GM21367 (cell line): ENCODE measurements around the gene C9orf85.
"Not testable (repeated sequence)": the region's sequence is repeated elsewhere in the genome, so short reads cannot be mapped to it uniquely, and the experiment has no call there.

Experiments used
- ATAC-seq: cut with Tn5 transposase; IDR thresholded peaks from one replicate; pipeline ENCODE4 v1.9.1; 2021; ENCODE audit not compliant: unreplicated experiment

The C9orf85 gene

DNA sequence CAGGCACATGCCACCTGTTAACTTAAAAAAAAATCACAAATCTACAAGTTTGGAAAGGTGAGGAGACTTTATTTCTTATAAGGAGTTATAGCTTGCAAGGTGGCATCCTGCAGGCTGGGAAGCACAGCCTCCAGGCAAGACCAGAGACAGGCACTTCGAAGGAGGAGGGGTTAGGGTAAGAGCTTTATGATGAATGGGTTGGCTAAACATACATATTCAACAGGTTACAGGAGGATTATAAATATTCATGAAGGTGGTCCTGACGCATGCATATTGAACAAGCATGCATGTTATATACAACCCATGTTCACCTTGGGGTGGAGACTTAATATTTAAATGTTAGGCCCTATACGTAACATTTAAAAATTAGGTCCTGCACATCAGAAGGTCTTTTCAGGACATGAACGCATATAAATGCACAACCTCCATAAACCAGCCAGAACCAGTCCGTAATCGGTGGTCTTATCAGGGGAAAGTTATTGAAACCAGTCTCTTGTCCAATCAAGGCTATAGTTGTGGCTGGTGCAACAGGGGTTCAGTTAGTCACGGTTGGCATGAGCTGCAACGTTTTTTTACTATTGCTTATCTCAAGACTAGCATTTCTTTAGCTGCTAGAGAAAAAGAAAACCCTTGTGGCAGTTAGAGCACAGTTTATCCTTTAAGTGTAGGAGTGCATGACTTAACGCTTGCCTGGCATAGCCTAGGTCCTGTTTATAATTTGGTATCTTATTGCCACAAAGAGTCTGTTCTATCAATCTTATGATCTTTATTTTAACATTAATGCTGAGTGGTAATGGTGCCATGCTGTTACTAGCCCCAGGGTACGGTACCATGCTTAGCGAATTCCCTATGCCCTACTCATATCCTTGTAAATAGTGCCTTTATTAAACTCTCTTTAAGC lies 76.3 kb downstream of the C9orf85 start:
- no peak for ATAC-seq

DNA sequence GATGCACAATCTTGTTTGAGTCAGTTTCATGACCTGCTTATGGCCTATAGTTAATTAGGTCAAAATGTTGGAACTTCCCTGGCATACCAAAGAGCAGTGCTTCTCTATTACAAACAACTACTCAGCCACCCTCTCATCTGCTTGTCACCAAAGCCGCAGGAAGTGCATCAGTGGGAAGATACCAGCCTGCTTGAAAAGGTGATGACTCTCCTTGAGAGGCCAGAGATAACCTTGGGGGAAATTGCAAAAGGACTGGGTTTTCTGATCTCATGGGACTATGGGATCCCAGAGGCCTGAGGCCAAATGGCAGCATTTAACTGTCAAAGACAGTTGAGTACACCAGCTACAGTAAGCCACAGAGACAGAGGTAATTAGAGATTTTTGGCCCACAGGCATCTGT lies 79.0 kb downstream of the C9orf85 start:
- ATAC-seq = no peak

DNA sequence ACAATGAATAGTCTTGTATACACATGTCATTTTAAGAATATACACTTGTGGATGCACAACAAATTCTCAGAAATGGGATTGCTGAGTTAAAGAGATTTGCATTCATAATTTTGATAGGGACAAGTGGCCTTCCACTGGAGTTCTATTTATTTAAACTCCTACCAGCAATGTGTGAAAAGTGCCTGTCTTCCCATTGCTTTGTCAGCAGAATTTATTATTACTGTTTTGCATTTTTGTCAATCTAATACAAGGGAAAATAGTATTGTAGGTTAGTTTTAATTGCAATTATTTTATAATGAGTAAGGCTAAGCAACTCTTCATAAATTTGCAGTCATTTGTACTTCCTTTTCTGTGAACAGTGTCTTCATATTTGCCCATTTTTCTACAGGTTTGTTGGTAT lies 94.0 kb downstream of the C9orf85 start:
- ATAC-seq = no peak

DNA sequence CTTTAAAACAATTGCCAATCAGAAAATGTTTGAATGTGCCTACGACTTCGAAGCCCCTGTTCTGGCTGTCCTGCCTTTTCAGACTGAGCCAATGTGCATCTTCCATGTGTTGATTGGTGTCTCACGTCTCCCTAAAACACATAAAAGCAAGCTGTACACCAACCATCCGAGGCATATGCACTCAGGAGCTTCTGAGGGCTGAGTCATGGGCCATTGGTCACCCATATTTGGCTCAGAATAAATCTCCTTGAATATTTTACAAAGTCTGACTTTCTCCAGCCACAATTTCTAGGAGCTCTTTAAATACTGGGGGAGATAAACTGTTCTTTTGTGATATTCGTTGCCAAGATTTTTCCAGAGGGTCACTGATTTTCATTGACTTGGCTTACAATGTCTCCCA lies 95.1 kb downstream of the C9orf85 start:
- no peak for ATAC-seq

DNA sequence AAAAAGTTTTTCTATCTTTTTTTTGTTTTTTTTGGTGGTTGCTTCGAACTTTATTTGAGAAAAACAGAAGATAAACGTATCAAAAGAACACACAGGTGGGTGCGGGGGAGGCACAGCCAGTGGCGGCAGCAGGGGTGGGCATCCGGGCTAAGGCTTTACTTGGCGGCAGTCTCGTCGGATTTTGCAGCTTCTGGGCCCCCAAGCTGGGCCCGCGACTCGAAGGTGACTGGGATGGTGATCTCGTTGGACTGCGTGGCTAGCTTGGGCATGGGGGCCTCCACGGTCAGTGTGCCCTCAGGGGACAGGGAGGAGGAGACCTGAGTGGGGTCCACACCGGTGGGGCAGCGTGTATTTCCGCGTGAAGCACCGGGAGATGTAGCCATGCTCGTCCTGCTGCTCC lies 96.3 kb downstream of the C9orf85 start:
- not testable (repeated sequence) for ATAC-seq

DNA sequence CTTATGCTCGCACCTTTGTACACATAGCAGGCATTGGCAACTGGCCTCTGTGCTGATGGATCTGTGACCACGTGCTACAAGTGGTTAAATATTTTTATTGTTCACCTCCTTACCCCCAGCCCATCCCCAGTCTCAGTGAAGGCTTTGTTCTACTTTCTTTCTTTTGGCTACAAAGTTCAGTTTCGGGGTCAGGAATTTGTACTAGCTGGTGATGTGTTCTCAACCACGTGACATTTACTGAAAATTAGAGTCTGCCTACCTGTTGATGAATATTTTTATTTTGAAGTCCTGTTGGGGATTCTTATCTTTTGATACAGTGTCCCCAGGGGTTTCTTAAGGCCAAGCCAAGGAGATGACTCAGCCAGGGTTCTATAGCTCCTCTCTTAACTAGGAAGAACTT lies 101.2 kb downstream of the C9orf85 start:
- ATAC-seq = no peak

DNA sequence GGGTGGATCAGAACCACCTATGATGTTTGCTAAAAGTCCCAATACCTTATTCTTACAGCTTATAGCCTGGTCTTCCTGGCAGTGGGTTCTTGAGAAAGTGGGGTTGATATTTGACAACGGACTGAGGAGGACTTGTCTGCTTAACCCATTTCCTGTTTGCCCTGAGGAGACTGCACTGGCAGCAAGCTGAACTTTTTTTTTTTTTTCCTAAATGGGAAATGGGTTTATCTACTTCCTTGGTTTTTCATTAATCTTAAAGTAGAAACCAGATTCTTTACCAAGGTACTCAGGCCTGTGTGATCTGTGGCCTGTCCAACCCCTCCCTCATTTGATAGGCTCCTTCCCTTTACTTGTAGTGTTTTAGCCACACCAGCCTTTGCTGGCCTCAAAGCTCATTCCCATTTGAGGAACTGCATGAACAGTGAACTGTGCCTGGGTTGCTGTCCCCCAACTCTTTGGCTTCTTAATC lies 101.9 kb downstream of the C9orf85 start:
- ATAC-seq = no peak

DNA sequence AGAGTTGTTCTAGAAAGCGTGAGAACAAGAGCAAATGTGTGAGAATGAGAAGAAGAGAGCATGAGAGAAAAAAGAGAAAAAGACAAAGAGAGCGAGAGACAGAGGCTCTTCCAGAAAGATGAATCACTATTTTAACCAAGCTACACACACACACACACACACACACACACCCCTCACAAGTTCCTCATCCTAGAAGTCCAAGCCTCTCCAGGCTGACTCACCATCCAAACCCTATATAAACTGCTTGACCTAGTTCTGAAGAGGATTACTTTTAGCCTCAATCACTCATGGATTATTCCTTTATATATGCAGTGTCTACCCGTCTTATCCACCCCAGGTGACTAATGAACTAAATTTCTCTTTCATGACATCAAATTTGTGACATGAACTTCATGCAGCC lies 111.4 kb downstream of the C9orf85 start:
- no peak for ATAC-seq
